DOHH2 (cell line): Measurements from ENCODE around the gene TCHHL1.

Experiments used
- CTCF ChIP-seq: fragments of 200-600 bp; sonication (generic); IDR thresholded peaks from one replicate; pipeline ENCODE4 v1.5.1; 2014; ENCODE audit warnings: antibody characterized with exemption, mild to moderate bottlenecking, low read depth, low read length; ENCODE audit not compliant: poor library complexity, severe bottlenecking
- EZH2phosphoT487 ChIP-seq: fragments of 200-600 bp; sonication (generic); IDR thresholded peaks from 2 replicates; pipeline ENCODE4 v1.6.1; 2017; ENCODE audit warnings: borderline replicate concordance, mild to moderate bottlenecking, antibody characterized with exemption, low read length, moderate library complexity, mixed read lengths

- no peak for TF ChIP-seq EZH2phosphoT487
- no peak for TF ChIP-seq CTCF
Observed at GRCh38 chr1:152127673-152128072, 38.8 kb upstream of the TCHHL1 start.
